WTC11 (cell line): ENCODE data around the gene RPTOR. TPM values are rescaled to one million over a fixed set of nuclear protein-coding genes. Genes with fewer than 3 reads are reported as not detected.

Source experiments
- ATAC-seq: fragments of 200-7000 bp; cut with Tn5 transposase; 2 replicates; pipeline ENCODE4 v1.10.0; 2021; ENCODE audit warnings: mild to moderate bottlenecking, moderate library complexity
- CTCF ChIA-PET: fragments of 300-600 bp; sonication (Branson Sonifier 250); formaldehyde crosslinking; loops from one replicate; lab custom pipeline; 2021; ENCODE audit warnings: antibody characterized with exemption; lab: Charles Lee
- POLR2A ChIA-PET: fragments of 350-600 bp; sonication (Branson Sonifier 250); formaldehyde crosslinking; loops from one replicate; lab custom pipeline; 2021; ENCODE audit warnings: antibody characterized with exemption; lab: Charles Lee
- DNase-seq: peaks from one replicate; pipeline ENCODE4 v3.0.0; 2021; ENCODE audit warnings: low spot score
- H3K27ac Mint-ChIP-seq: 2 replicates; pipeline ENCODE4 v1.8.0; 2021; ENCODE audit warnings: mixed read lengths
- H3K27me3 Mint-ChIP-seq: 2 replicates; pipeline ENCODE4 v1.8.0; 2021; ENCODE audit warnings: low read depth, mild to moderate bottlenecking, moderate library complexity, mixed read lengths
- H3K36me3 Mint-ChIP-seq: 2 replicates; pipeline ENCODE4 v1.8.0; 2021; ENCODE audit warnings: mixed read lengths
- H3K4me1 Mint-ChIP-seq: 2 replicates; pipeline ENCODE4 v1.8.0; 2022; ENCODE audit warnings: mixed read lengths
- H3K4me3 Mint-ChIP-seq: 2 replicates; pipeline ENCODE4 v1.8.0; 2021; ENCODE audit warnings: mild to moderate bottlenecking, moderate library complexity, mixed read lengths
- H3K9me3 Mint-ChIP-seq: 2 replicates; pipeline ENCODE4 v1.8.0; 2021; ENCODE audit warnings: mixed read lengths
- AFF4 ChIP-seq: sonication (generic); formaldehyde crosslinking; IDR thresholded peaks from 2 replicates; pipeline ENCODE4 v1.8.1; 2023; ENCODE audit warnings: mild to moderate bottlenecking, missing genetic modification reagents, borderline replicate concordance
- AR ChIP-seq: fragments of 250-450 bp; sonication (Bioruptor Pico); IDR thresholded peaks from 2 replicates; pipeline ENCODE4 v1.9.0; 2021; ENCODE audit warnings: mild to moderate bottlenecking
- CREB1 ChIP-seq: sonication (generic); formaldehyde crosslinking; IDR thresholded peaks from 2 replicates; pipeline ENCODE4 v1.8.0; 2023; ENCODE audit warnings: mild to moderate bottlenecking, missing genetic modification reagents
- GABPB1 ChIP-seq: sonication (generic); formaldehyde crosslinking; IDR thresholded peaks from 2 replicates; pipeline ENCODE4 v1.8.1; 2023; ENCODE audit warnings: mild to moderate bottlenecking, missing genetic modification reagents
- IRF1 ChIP-seq: sonication (generic); formaldehyde crosslinking; IDR thresholded peaks from 2 replicates; pipeline ENCODE4 v1.8.0; 2023; ENCODE audit warnings: missing genetic modification reagents
- IRF2 ChIP-seq: sonication (generic); formaldehyde crosslinking; IDR thresholded peaks from 2 replicates; pipeline ENCODE4 v1.8.0; 2022; ENCODE audit warnings: low read depth, missing genetic modification reagents, borderline replicate concordance
- NFYB ChIP-seq: sonication (generic); formaldehyde crosslinking; conservative IDR thresholded peaks from 2 replicates; pipeline ENCODE4 v1.8.0; 2022; ENCODE audit warnings: low read depth, missing genetic modification reagents
- PRDM15 ChIP-seq: sonication (generic); formaldehyde crosslinking; IDR thresholded peaks from 2 replicates; pipeline ENCODE4 v1.8.0; 2022; ENCODE audit warnings: missing genetic modification reagents
- RELA ChIP-seq: sonication (generic); formaldehyde crosslinking; IDR thresholded peaks from 2 replicates; pipeline ENCODE4 v1.8.1; 2022; ENCODE audit warnings: missing genetic modification reagents, mild to moderate bottlenecking, borderline replicate concordance
- SMAD4 ChIP-seq: sonication (generic); formaldehyde crosslinking; IDR thresholded peaks from 2 replicates; pipeline ENCODE4 v1.8.0; 2022; ENCODE audit warnings: mild to moderate bottlenecking, missing genetic modification reagents
- ZNF416 ChIP-seq: fragments of 250-450 bp; sonication (Bioruptor Pico); IDR thresholded peaks from 2 replicates; pipeline ENCODE4 v1.9.0; 2021; ENCODE audit warnings: mild to moderate bottlenecking, inconsistent platforms
- ZNF671 ChIP-seq: fragments of 250-450 bp; sonication (Bioruptor Pico); IDR thresholded peaks from 2 replicates; pipeline ENCODE4 v1.8.0; 2021; ENCODE audit warnings: mild to moderate bottlenecking
- ZSCAN18 ChIP-seq: fragments of 250-450 bp; sonication (Bioruptor Pico); IDR thresholded peaks from 2 replicates; pipeline ENCODE4 v2.1.2; 2022; ENCODE audit warnings: mild to moderate bottlenecking, moderate library complexity
- total RNA-seq: library from RNA; stranded (reverse); gene quantifications from 3 replicates; pipeline ENCODE4 v1.2.3, GENCODE V29; 2021
- TF ChIP-seq, protein P1 (sequence below): sonication (generic); formaldehyde crosslinking; IDR thresholded peaks from 2 replicates; pipeline ENCODE4 v1.8.1; 2023; ENCODE audit warnings: mild to moderate bottlenecking, missing genetic modification reagents
- TF ChIP-seq, protein P2 (sequence below): sonication (generic); formaldehyde crosslinking; IDR thresholded peaks from 2 replicates; pipeline ENCODE4 v1.8.0; 2023; ENCODE audit warnings: mild to moderate bottlenecking, missing genetic modification reagents
- TF ChIP-seq, protein P3 (sequence below): sonication (generic); formaldehyde crosslinking; IDR thresholded peaks from 2 replicates; pipeline ENCODE4 v1.8.1; 2023; ENCODE audit warnings: mild to moderate bottlenecking, missing genetic modification reagents, moderate library complexity

The RPTOR gene
- total RNA-seq, 1 experiment from 2014 or later = 41.0 TPM

GRCh38 chr17:80939151-80940145, 394.8 kb downstream of the RPTOR start:
- POLR2A ChIA-PET = interaction anchor here (0.6 kb wide), 1 partner anchor 375 kb away, joined by 4 read pairs; no protein-coding TSS in a partner anchor
- H3K27ac Mint-ChIP-seq = 0 out of 2 replicates have a peak overlapping the region, but pooled peaks have one; percentile 68
- no peak overlapping the region for H3K4me3 Mint-ChIP-seq
- H3K9me3 Mint-ChIP-seq = no peaks in the 10 kb centered on the region
- no peaks in the 10 kb centered on the region for H3K36me3 Mint-ChIP-seq
- CTCF ChIA-PET = interaction anchor here (4.2 kb wide), 1 partner anchor 40 kb away, joined by 15 read pairs; no protein-coding TSS in a partner anchor
- DNase-seq = peak; percentile 5
- no peaks in the 10 kb centered on the region for H3K27me3 Mint-ChIP-seq
- H3K4me1 Mint-ChIP-seq = no peaks in the 10 kb centered on the region
- no peak for ATAC-seq
- TF ChIP-seq, protein P1, sequence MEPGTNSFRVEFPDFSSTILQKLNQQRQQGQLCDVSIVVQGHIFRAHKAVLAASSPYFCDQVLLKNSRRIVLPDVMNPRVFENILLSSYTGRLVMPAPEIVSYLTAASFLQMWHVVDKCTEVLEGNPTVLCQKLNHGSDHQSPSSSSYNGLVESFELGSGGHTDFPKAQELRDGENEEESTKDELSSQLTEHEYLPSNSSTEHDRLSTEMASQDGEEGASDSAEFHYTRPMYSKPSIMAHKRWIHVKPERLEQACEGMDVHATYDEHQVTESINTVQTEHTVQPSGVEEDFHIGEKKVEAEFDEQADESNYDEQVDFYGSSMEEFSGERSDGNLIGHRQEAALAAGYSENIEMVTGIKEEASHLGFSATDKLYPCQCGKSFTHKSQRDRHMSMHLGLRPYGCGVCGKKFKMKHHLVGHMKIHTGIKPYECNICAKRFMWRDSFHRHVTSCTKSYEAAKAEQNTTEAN (CRISPR knock-in tag) = no peak
- TF ChIP-seq SMAD4 (CRISPR knock-in tag) = no peak
- TF ChIP-seq, protein P2, sequence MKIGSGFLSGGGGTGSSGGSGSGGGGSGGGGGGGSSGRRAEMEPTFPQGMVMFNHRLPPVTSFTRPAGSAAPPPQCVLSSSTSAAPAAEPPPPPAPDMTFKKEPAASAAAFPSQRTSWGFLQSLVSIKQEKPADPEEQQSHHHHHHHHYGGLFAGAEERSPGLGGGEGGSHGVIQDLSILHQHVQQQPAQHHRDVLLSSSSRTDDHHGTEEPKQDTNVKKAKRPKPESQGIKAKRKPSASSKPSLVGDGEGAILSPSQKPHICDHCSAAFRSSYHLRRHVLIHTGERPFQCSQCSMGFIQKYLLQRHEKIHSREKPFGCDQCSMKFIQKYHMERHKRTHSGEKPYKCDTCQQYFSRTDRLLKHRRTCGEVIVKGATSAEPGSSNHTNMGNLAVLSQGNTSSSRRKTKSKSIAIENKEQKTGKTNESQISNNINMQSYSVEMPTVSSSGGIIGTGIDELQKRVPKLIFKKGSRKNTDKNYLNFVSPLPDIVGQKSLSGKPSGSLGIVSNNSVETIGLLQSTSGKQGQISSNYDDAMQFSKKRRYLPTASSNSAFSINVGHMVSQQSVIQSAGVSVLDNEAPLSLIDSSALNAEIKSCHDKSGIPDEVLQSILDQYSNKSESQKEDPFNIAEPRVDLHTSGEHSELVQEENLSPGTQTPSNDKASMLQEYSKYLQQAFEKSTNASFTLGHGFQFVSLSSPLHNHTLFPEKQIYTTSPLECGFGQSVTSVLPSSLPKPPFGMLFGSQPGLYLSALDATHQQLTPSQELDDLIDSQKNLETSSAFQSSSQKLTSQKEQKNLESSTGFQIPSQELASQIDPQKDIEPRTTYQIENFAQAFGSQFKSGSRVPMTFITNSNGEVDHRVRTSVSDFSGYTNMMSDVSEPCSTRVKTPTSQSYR = no peak
- TF ChIP-seq AR (CRISPR knock-in tag) = no peak
- TF ChIP-seq, protein P3, sequence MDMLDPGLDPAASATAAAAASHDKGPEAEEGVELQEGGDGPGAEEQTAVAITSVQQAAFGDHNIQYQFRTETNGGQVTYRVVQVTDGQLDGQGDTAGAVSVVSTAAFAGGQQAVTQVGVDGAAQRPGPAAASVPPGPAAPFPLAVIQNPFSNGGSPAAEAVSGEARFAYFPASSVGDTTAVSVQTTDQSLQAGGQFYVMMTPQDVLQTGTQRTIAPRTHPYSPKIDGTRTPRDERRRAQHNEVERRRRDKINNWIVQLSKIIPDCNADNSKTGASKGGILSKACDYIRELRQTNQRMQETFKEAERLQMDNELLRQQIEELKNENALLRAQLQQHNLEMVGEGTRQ (CRISPR knock-in tag) = no peak
- TF ChIP-seq CREB1 (CRISPR knock-in tag) = no peak
- no peak for TF ChIP-seq AFF4 (CRISPR knock-in tag)
- no peak for TF ChIP-seq ZSCAN18 (CRISPR knock-in tag)
- no peak for TF ChIP-seq GABPB1
- no peak for TF ChIP-seq ZNF416 (CRISPR knock-in tag)
- no peak for TF ChIP-seq ZNF671 (CRISPR knock-in tag)
- no peak for TF ChIP-seq PRDM15
- TF ChIP-seq NFYB = no peak
- no peak for TF ChIP-seq IRF2 (CRISPR knock-in tag)
- no peak for TF ChIP-seq IRF1 (CRISPR knock-in tag)
- no peak for TF ChIP-seq RELA (CRISPR knock-in tag)
